GM21619 (cell line): ENCODE measurements around the gene CA5A.
"Not testable (repeated sequence)": the region's sequence is repeated elsewhere in the genome, so short reads cannot be mapped to it uniquely, and the experiment has no call there.

Source experiments
- ATAC-seq: cut with Tn5 transposase; IDR thresholded peaks from one replicate; pipeline ENCODE4 v1.9.1; 2021; ENCODE audit not compliant: unreplicated experiment

Gene CA5A

DNA sequence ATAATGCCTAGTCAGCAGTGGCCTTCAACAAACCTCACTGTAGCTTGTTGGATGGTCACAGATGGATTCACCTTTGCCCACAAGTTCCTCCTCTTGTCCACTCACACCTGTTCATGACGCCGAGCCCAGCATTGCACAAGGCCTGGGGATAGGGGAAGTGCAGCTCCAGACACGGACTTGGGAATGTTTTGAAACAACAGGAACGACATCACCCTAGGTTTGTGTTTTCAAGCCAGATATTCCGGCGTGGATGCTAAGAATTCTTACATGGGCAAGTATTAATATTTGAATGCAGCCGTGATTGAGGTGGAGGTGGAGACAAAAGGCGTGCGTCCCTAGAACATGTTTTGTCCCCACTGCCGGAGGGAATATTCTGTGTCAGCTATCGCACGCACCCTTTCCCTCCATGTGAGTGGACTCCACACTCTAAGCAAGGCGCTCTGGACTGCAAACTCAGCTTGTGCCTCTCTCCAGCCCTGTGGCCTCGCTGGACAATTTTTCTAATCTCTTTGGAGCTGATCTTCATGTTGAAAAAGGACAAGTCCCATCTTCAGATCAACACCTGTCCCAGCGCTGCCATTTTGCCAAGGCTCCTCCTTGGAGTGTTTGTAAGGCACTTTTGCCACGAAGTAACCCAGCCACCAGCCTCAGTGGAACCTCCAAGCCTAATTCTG is 12.9 kb upstream of the CA5A start:
- ATAC-seq, result no peak

- no peak for ATAC-seq
Observed at GRCh38 chr16:87948735-87949070, 12.4 kb upstream of the CA5A start.

- ATAC-seq, result no peak
Observed at GRCh38 chr16:87948119-87948545, 11.8 kb upstream of the CA5A start.

- ATAC-seq, result no peak
Observed at GRCh38 chr16:87947356-87948118, 11.2 kb upstream of the CA5A start.

GRCh38 chr16:87946596-87947347 is 10.4 kb upstream of the CA5A start:
- ATAC-seq, result no peak

DNA sequence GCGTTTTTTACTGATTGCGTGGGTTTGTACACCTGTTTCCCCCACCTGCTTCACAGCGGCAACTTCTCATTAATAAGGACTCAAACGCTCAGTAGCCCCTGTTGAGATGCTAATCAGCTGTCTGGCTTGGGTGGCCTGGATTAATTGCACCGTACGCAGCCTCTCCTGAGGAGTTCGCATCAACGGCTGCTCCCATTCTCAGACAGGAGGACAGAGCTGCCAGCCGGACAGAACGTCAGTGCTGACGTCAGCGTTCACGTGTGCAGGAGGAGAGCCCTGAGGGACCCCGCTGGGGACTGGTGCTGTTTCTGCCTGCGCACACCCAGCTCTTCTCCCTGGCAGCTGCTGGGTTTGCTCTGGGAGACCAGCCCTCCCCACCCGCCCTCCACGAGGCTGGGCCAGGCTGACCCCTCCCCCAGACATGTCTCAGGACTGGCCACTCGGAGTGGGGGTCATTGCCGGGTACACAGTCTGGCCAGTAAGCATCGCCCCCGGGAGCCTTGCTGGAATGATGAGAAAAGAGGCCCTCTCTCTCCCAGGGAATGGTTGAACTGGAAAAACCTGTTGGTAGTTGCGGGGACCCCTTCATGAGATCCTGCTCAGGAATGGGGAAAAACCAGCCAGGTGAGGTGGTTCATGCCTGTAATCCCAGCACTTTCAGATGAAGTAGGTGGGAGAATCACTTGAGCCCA is 9.2 kb upstream of the CA5A start:
- no peak for ATAC-seq

DNA sequence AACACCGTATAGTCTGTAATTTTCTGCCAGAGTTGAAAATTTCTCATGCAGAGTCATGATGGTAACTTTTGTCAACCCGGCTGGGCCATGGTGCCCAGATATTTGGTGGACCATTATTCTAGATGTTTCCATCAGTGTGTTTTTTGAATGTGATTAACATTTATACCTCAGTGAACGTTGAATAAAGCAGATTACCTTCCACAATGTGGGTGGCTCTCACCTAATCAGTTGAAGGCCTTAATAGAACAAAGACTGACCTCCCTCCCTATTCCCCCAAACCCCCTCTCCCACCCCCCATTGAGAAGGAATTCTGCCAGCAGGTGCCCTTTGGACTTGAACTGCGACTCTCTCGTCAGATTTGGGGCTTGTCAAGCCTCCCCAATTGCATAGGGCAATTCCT is 6.4 kb upstream of the CA5A start:
- ATAC-seq, result no peak

GRCh38 chr16:87939562-87940423 is 3.5 kb upstream of the CA5A start:
- ATAC-seq, result no peak

GRCh38 chr16:87938412-87938949 is 2.2 kb upstream of the CA5A start:
- ATAC-seq, result no peak

- not testable (repeated sequence) for ATAC-seq
Observed at GRCh38 chr16:87937231-87937542, 858 bp upstream of the CA5A start.

- ATAC-seq, result not testable (repeated sequence)
Observed at GRCh38 chr16:87936016-87936374, 334 bp downstream of the CA5A start.

- not testable (repeated sequence) for ATAC-seq
Observed at GRCh38 chr16:87934752-87935425, 1.4 kb downstream of the CA5A start.

DNA sequence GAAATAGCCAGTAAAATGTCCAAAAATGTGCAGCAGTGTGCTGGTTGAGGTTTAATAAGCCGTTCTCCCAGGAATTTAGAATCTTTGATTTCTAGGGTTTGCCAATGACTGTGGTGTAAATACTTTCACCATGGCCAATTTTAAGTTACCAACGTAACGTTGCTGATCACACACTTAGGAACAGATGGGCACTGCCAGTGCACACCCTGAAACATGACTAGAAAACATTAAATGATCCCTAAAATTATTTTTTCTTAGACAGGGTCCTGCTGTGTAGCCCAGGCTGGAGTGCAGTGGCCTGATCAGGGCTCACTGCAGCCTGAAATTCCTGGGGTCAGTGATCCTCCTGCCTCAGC is 3.2 kb downstream of the CA5A start:
- ATAC-seq, result no peak

DNA sequence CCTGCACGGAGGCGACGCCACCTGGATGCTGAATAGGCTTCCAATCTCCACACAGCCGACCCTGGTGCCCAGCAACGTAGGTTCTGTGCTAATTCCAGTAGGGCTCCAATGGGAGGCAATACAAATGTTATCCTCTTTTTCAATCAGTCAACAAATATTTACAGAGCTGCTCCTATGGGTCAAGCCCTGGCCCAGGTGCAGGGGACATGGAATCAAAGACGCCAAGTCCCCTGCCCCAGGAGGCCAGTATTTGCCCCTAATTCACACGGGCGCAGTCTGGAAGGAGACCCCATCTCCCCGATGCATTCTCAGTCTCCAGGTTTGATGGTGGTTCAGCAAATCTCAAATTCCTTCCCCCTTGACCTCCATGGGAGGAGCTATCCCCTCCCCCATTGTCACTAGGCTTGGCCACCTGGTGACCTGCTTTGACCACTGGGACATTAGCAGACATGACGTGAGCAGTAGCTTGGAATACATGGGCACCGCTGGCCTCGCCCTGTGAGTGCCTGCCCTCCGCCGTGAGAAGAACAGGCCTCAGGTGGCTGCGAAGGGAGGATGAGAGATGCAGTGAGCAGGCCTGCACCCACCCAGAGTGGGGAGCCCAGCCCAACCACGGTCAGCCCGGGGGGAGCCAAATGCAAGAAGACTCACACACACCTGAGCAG is 3.7 kb downstream of the CA5A start:
- not testable (repeated sequence) for ATAC-seq

DNA sequence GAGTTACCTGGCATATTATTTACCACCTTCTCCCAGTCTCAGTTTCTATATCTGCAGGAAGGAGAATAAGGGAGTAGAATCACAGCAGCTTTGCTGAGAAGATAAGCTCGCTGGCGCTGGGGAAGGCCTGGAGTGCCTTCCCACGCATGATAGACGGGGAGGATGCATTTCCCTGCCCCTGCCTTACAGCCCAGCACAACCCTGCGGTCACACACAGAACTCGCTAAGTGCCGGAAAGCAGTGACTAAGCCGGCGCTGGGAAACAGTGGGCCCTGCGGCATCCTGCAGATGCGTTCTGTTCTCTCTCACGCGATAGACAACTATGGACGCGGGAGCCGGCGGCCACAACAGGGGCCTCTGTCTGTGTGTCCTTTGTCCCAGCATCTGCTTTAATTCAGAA is 4.8 kb downstream of the CA5A start:
- no peak for ATAC-seq

DNA sequence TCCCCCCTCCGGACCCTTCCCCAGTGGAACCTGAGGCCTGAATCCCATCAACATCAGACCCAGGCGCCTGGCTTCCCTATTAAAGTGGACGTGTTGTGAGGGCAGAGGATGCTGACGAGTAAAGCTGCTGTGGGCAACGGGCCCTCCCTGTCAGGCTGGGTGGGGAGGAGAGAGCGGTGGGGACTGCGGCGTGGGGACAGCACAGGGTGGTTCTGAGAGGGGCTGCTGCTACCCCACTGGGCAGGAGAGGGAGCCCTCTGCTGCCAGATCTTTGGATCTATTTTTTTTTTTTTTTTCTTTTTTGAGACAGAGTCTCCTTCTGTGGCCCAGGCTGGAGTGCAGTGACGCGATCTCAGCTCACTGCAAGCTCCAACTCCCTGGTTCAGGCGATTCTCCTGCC is 5.9 kb downstream of the CA5A start:
- ATAC-seq, result no peak

DNA sequence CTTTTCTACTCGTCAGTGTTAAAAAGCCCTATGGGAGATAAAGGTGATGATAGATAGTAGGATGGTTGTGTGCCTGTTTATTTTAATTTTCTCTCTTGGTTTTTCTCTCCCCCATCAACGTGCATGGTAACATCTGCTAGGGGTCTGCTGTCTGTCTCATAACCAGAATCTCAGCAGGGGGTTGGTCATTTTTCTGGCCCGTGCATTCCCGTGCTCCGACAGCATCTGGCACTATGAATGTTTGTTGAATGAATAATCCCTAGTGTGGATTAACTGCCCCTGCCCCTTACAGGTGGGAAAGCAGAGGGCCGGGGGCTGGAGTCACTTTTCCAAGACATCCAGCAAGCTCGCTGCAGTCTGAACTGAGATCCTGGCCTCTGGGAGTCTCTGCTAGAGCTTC is 6.3 kb downstream of the CA5A start:
- no peak for ATAC-seq

- no peak for ATAC-seq
Observed at GRCh38 chr16:87927195-87927562, 9.2 kb downstream of the CA5A start.
